K562 (cell line): ENCODE data around the gene DIPK1A. TPM values are rescaled to one million over a fixed set of nuclear protein-coding genes. Genes with fewer than 3 reads are reported as not detected.

Experiments used
- ATAC-seq: fragments of 200-7000 bp; cut with Tn5 transposase; 3 replicates; pipeline ENCODE4 v1.9.1; 2020; ENCODE audit warnings: moderate library complexity
- BruUV-seq: library from RNA; stranded (reverse); fragments of 400-500 nt; replicated peaks from 2 replicates; lab custom pipeline; 2021; lab: Mats Ljungman, UMichigan
- CTCF ChIA-PET: fragments of 300-600 bp; formaldehyde crosslinking; extraction: SDS; loops from one replicate; lab custom pipeline; 2021; ENCODE audit warnings: low intra/inter-chr PET ratio; lab: Yijun Ruan, JAX
- POLR2A ChIA-PET: fragments of 300-600, 350-650 bp; sonication (Branson Sonifier 250); formaldehyde crosslinking; extraction: SDS; loops from one replicate; lab custom pipeline; 2021; ENCODE audit warnings: antibody characterized with exemption, inconsistent platforms; lab: Yijun Ruan, JAX
- DNase-seq, 4 experiments: peaks; one replicate each; pipeline versions ENCODE4 v3.0.0 to v3.0.0-alpha.2; 2011 to 2018; ENCODE audit warnings: low spot score in 3 of 4, mixed read lengths in 3 of 4; ENCODE audit errors: extremely low read depth in 1 of 4
- FAIRE-seq: peaks from 2 replicates; lab custom pipeline; 2011; peaks lifted over from hg19 to GRCh38; lab: Jason Lieb, UNC
- H2AFZ ChIP-seq: 2 replicates; pipeline ENCODE4 v1.6.0; 2011; ENCODE audit warnings: low read depth, low read length, control low read depth, inconsistent platforms
- H3K27ac ChIP-seq: fragments of 200-600 bp; 3 replicates; pipeline ENCODE4 v1.8.0; 2011; ENCODE audit warnings: low read depth, mild to moderate bottlenecking, control low read depth, inconsistent platforms, low read length, moderate library complexity, mixed read lengths; ENCODE audit errors: extremely low read depth
- H3K27me3 ChIP-seq, 2 experiments: fragments of 300-600 bp in 1 of 2; 2 replicates in 1 of 2; 3 replicates in 1 of 2; pipeline versions ENCODE4 v1.6.0 to v1.8.0; 2011; ENCODE audit warnings: inconsistent platforms in 2 of 2, low read length in 2 of 2, mild to moderate bottlenecking in 1 of 2, mixed read lengths in 1 of 2, moderate library complexity in 1 of 2; ENCODE audit not compliant: control insufficient read depth in 2 of 2, insufficient read depth in 2 of 2
- H3K36me3 ChIP-seq: fragments of 300-600 bp; 3 replicates; pipeline ENCODE4 v1.8.0; 2011; ENCODE audit warnings: mild to moderate bottlenecking, low read length, inconsistent platforms; ENCODE audit not compliant: control insufficient read depth, insufficient read depth
- H3K4me1 ChIP-seq, 2 experiments: fragments of 200-600 bp in 1 of 2; replicated peaks in 1 of 2; 2 replicates in 1 of 2; 3 replicates in 1 of 2; pipeline versions ENCODE4 v1.5.1 to v1.8.0; 2011; ENCODE audit warnings: inconsistent platforms in 2 of 2, low read length in 2 of 2, mild to moderate bottlenecking in 1 of 2, mixed read lengths in 1 of 2, moderate library complexity in 1 of 2; ENCODE audit not compliant: control insufficient read depth in 2 of 2, insufficient read depth in 2 of 2
- H3K4me2 ChIP-seq: 2 replicates; pipeline ENCODE4 v1.6.1; 2011; ENCODE audit warnings: low read length, control low read depth, inconsistent platforms, mixed read lengths; ENCODE audit not compliant: insufficient read depth
- H3K4me3 ChIP-seq: fragments of 200-600 bp; sonication (generic), shearing (Covaris generic); 2 replicates; pipeline ENCODE4 v1.5.1; 2016; ENCODE audit warnings: control low read depth, inconsistent platforms
- H3K79me2 ChIP-seq: fragments of 200-600 bp; 3 replicates; pipeline ENCODE4 v1.8.0; 2011; ENCODE audit warnings: low read length, inconsistent platforms; ENCODE audit not compliant: control insufficient read depth, insufficient read depth
- H3K9ac ChIP-seq, 2 experiments: 2 replicates each; pipeline versions ENCODE4 v1.6.0 to v1.6.1; 2011; ENCODE audit warnings: low read depth in 2 of 2, low read length in 2 of 2, control low read depth in 1 of 2, inconsistent platforms in 1 of 2, mild to moderate bottlenecking in 1 of 2, mixed read lengths in 1 of 2; ENCODE audit not compliant: insufficient read depth in 1 of 2
- H3K9me1 ChIP-seq: one replicate; pipeline ENCODE4 v1.6.0; 2011; ENCODE audit warnings: inconsistent platforms, mild to moderate bottlenecking, low read length, moderate library complexity; ENCODE audit not compliant: control insufficient read depth, insufficient read depth
- H3K9me3 ChIP-seq: replicated peaks from 2 replicates; pipeline ENCODE4 v1.5.1; 2011; ENCODE audit warnings: low read depth, low read length, inconsistent platforms; ENCODE audit not compliant: control insufficient read depth, insufficient read depth
- H4K20me1 ChIP-seq: replicated peaks from 2 replicates; pipeline ENCODE4 v1.6.1; 2011; ENCODE audit warnings: low read length, inconsistent platforms, mixed read lengths; ENCODE audit not compliant: control insufficient read depth, insufficient read depth
- CTBP1 ChIP-seq: fragments of 450-650 bp; IDR thresholded peaks from 2 replicates; pipeline ENCODE4 v1.6.1; 2016; ENCODE audit warnings: borderline replicate concordance
- FOSL1 ChIP-seq: fragments of 200-800 bp; sonication (Bioruptor generic); conservative IDR thresholded peaks from 2 replicates; pipeline ENCODE4 v1.6.1; 2016; ENCODE audit warnings: missing genetic modification characterization, missing compliant biosample characterization
- FOXP1 ChIP-seq: sonication (generic); formaldehyde crosslinking; IDR thresholded peaks from 2 replicates; pipeline ENCODE4 v1.8.0; 2022; ENCODE audit warnings: mild to moderate bottlenecking, missing genetic modification reagents
- HDAC6 ChIP-seq: IDR thresholded peaks from 2 replicates; pipeline ENCODE4 v1.6.1; 2012; ENCODE audit warnings: low read depth, mild to moderate bottlenecking, control low read depth, inconsistent platforms, low read length, moderate library complexity
- HMGN3 ChIP-seq: IDR thresholded peaks from 2 replicates; pipeline ENCODE4 v1.6.1; 2011; ENCODE audit warnings: borderline replicate concordance, low read depth, mild to moderate bottlenecking, mixed read lengths, low read length; ENCODE audit not compliant: insufficient read length; ENCODE audit errors: extremely low read depth
- KDM1A ChIP-seq, 2 experiments: fragments of 450-650 bp; IDR thresholded peaks; 2 replicates each; pipeline ENCODE4 v1.6.1; 2016; ENCODE audit warnings: mild to moderate bottlenecking in 2 of 2
- KDM5B ChIP-seq: fragments of 200-600 bp; sonication (generic); IDR thresholded peaks from 2 replicates; pipeline ENCODE4 v1.6.1; 2012; ENCODE audit warnings: low read depth, mild to moderate bottlenecking, moderate library complexity, low read length, control low read depth, inconsistent platforms; ENCODE audit not compliant: insufficient replicate concordance
- NFE2 ChIP-seq: IDR thresholded peaks from 2 replicates; pipeline ENCODE4 v1.6.1; 2014; ENCODE audit warnings: antibody characterized with exemption, low read depth
- NFYB ChIP-seq: IDR thresholded peaks from 2 replicates; pipeline ENCODE4 v1.6.1; 2011; ENCODE audit warnings: mild to moderate bottlenecking, moderate library complexity; ENCODE audit not compliant: insufficient read length; ENCODE audit errors: extremely low read depth
- NR2C2 ChIP-seq, 2 experiments: fragments of 200-800 bp in 1 of 2; sonication (Bioruptor generic) in 1 of 2; sonication (generic) in 1 of 2; formaldehyde crosslinking in 1 of 2; IDR thresholded peaks; 2 replicates each; pipeline versions ENCODE4 v1.6.1 to v1.8.0; 2016 to 2022; ENCODE audit warnings: mild to moderate bottlenecking in 1 of 2, missing compliant biosample characterization in 1 of 2, missing genetic modification characterization in 1 of 2, missing genetic modification reagents in 1 of 2
- PHF21A ChIP-seq: fragments of 450-650 bp; IDR thresholded peaks from 2 replicates; pipeline ENCODE4 v1.6.1; 2017; ENCODE audit warnings: low read depth, borderline replicate concordance
- RNF219 ChIP-seq: fragments of 250-450 bp; sonication (Bioruptor Pico); IDR thresholded peaks from 2 replicates; pipeline ENCODE4 v1.5.0; 2022; ENCODE audit warnings: mild to moderate bottlenecking
- ZBTB8A ChIP-seq: fragments of 450-650 bp; IDR thresholded peaks from 2 replicates; pipeline ENCODE4 v1.6.1; 2018; ENCODE audit warnings: mild to moderate bottlenecking, moderate library complexity; ENCODE audit not compliant: partially characterized antibody
- ZNF696 ChIP-seq: fragments of 250-450 bp; sonication (Bioruptor Pico); conservative IDR thresholded peaks from 2 replicates; pipeline ENCODE4 v1.4.0; 2020; ENCODE audit warnings: mild to moderate bottlenecking, moderate library complexity
- ZSCAN29 ChIP-seq: fragments of 450-650 bp; IDR thresholded peaks from 2 replicates; pipeline ENCODE4 v1.6.1; 2017
- WGBS: fragments of 100-300 bp; shearing (Covaris generic); methylation state at CpG from one replicate; pipeline ENCODE4 v1.1.6; 2016; ENCODE audit warnings: low coverage, mixed read lengths; ENCODE audit not compliant: insufficient coverage; ENCODE audit errors: missing lambda C conversion rate; 5-methylcytosine and 5-hydroxymethylcytosine counted together
- in situ Hi-C: fragments of 300-500 bp; cut with MboI; formaldehyde crosslinking; loops from 4 replicates; pipeline ENCODE4 v1.15.0; 2018; ENCODE audit warnings: inconsistent platforms, mixed read lengths
- intact Hi-C: fragments of 100-400 bp; cut with micrococcal nuclease; formaldehyde crosslinking; loops from 2 replicates; pipeline ENCODE4 v1.14.2; 2022
- polyA plus RNA-seq, 8 experiments: library from polyadenylated mRNA; depleted of rRNA in 4 of 8; stranded (reverse) in 5 of 8; unstranded in 3 of 8; fragments of >200 nt; fragmentation: Nextera tagmentation in 2 of 8; fragmentation: Illumina TruSeq in 1 of 8; extraction: Ambion mirVana in 2 of 8; extraction: Trizol in 1 of 8; gene quantifications; 2 replicates each; pipeline versions ENCODE4 v1.2.1 to v1.2.3, GENCODE V29; 2011 to 2014; ENCODE audit warnings: inconsistent platforms in 1 of 8, missing spikeins in 1 of 8
- total RNA-seq, 7 experiments: library from RNA; depleted of rRNA in 6 of 7; stranded (reverse); fragments of >200 nt in 6 of 7; fragmentation: Illumina TruSeq in 2 of 7; extraction: Trizol in 2 of 7; gene quantifications; 2 replicates each; pipeline versions ENCODE4 v1.2.1 to v1.2.3, GENCODE V29; 2011 to 2021; ENCODE audit warnings: low replicate concordance in 1 of 7

DIPK1A gene
- total and polyA plus RNA-seq, 9 of the 15 experiments (the other 6 are each of a cell fraction or from before 2014, with no cell fraction given) = 0.54 to 2.5 (median 1.3) TPM

GRCh38 chr1:92961131-92961895 lies at the start of gene DIPK1A (continued):
- TF ChIP-seq HMGN3 = peak; percentile 41
- no peak for TF ChIP-seq ZSCAN29
- TF ChIP-seq KDM1A (IDR thresholded peaks at IDR 0.05) = no peak
- TF ChIP-seq FOSL1 = no peak; the same call in 1 of the 2 replicates
- peak; percentile 66 for TF ChIP-seq KDM5B
- no peak for TF ChIP-seq PHF21A
- no peak for TF ChIP-seq NFE2

GRCh38 chr1:93007941-93008577 lies 46.8 kb upstream of the DIPK1A start:
- Histone ChIP-seq H3K27ac (no peak overlapping the region), H3K4me3 (no peak overlapping the region), H3K9ac (peak overlapping the region in 1 of 2 experiments; percentile 2; a peak in 1 of 4 replicates), H3K9me3 (no peaks in the 10 kb centered on the region; the same call in 1 of the 2 replicates), H3K4me1 (no peaks in the 10 kb centered on the region), H3K9me1 (no peaks in the 10 kb centered on the region), H4K20me1 (no peaks in the 10 kb centered on the region), H3K4me2 (no peak overlapping the region), H2AFZ (peak overlapping the region; percentile 3; the same call in 1 of the 2 replicates), H3K27me3 (no peaks in the 10 kb centered on the region), H3K79me2 (no peaks in the 10 kb centered on the region), H3K36me3 (no peaks in the 10 kb centered on the region)
- CTCF ChIA-PET = no interaction called here
- BruUV-seq = no TSS peak
- POLR2A ChIA-PET = no interaction called here
- intact Hi-C loops = no loop called here
- WGBS = 8% methylated on average over 6 of the region's 6 CpGs
- FAIRE-seq = peak; percentile 51
- no peak; the same call in 2 of the 3 replicates for ATAC-seq
- in situ Hi-C loops = no loop called here
- DNase-seq = no peak
- TF ChIP-seq HDAC6 (no peak), CTBP1 (no peak), FOXP1 (CRISPR knock-in tag) (no peak), ZNF696 (no peak), NR2C2 (CRISPR knock-in tag; IDR thresholded peaks at IDR 0.05) (no peak), NR2C2 (tag; IDR thresholded peaks at IDR 0.05) (no peak), NFYB (peak; percentile 4), RNF219 (CRISPR knock-in tag) (no peak), ZBTB8A (no peak)
